T-helper 1 cell (primary cell): Measurements from ENCODE around the gene KLHL29.

ENCODE experiments used
- DNase-seq, 5 donors: peaks; one replicate each; pipeline ENCODE4 v3.0.0-alpha.2; 2012 to 2020

Gene KLHL29

DNA sequence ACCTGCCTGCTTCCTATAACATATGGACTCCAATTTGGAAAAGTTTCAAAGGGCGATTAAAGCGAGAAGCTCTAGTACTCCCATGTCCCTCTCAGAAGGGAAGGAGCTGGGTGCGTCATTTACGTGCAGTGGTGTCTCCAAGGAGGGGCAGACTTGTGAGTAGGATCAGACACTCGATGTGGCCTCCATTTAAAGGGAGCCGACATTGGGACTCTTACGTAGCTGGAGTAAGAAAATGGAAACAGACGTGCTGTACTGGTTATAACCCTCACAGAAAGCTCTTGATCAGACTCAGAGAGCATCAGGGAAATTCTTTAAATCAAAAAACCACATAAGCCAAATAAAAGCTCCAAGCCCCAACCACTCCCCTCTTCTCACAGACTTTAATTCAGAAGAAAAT, 198.5 kb downstream of the KLHL29 start:
- no peak for DNase-seq

- no peak for DNase-seq
Observed at GRCh38 chr2:23584054-23584745, 199.2 kb downstream of the KLHL29 start.

DNA sequence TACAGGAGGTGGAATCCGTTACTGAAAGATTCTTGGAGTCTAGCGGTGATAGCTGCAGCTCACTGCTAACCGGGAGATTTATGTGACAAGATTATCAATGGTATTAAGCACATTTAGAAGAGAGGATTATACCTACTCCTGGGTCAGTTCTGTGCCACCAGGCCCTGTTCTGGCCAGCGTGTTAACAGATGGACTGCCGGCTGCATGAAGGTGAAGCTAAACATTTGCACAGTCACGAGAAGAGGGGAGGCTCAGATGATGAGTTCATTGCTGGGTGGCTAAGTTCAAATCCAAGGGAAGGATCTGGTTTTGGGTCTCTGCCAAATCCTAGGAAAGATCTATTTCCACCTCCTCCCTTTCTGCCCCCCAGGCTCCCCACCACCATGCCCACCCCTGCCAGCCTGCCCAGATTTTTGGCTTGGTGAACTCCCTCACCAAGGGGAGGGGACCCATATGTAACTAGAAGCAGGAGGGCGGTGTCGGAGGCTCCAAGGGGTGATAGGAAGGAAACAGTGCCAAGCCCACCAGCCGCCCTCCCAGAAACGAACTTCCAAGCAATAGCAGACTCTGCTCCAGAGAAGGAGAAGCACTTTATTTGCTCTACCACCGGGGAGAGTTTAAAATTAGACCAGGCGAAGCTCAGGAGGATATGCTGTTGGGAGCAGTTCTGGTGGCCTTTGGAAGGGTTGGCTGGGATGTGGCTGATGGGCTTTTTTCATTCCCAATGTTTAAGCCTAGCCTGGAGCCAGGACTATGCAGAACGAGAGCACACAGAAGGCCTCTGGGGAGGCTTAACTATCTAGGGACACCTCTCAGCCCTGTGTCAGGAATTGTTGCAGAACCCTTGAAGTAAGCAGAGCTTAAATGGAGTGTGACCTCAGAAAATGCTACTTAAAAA, 200.5 kb downstream of the KLHL29 start:
- no peak for DNase-seq

DNA sequence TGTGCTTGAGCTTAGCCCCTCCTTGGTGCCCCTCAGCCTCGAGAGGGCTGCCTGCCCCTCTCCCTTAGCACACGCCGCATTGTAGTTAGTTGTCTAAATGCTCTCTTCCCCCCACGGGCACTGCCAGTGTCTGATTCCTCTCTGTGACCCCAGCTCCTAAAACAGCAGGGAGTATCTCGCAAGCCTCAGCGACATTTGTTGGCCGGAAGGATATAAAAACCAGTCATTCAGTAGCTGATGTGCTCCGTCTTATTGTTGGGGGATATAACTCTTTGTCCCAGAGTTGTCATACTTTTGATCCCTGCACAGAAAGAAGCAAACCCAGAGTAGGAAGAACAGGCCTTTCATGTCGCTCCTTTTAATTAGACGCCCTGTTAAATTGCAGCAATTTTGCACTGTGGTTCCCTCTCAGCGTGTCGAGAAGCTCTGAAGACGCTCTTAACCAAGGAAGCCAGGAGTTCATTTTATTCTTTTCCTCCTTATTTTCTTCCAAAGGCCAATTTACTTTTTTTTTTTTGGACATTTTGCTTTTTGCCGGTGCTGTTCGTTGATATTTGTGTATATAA, 201.8 kb downstream of the KLHL29 start:
- DNase-seq = no peak

GRCh38 chr2:23587341-23587880, 202.4 kb downstream of the KLHL29 start:
- no peak for DNase-seq

GRCh38 chr2:23588106-23588505, 203.1 kb downstream of the KLHL29 start:
- DNase-seq = no peak

DNA sequence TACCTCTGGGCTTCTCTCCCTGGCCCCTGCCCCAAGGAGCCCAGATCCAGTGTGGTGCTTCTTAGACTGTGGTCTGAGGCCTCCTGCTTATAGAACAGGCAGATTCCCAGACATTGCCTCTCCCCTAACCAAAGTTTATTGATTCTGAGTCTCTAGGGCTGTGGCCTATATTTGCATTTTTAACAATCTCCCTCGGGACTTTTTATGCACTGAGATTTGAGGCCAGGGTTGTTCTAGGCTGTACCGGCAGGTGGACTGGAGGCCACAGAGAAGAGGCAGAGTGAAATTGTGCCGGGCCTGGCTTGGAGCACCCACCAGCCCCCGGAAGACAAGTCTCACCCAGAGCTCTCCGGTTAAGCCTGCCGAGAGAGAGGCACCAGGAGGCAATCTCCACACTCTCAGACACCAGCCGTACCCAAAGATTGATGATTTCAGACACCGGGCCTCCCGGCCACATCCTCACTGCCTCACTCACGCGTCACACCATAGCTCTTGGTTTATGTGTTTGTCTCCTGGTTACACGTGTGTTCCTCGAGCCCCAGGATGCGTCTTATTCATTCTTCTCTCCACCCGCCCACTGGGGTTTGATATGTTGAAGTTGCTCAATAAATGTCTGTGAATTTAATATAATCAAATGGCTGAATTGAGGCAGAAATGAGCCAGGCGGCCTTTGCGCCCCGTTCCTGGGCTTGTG, 203.7 kb downstream of the KLHL29 start:
- DNase-seq = no peak

DNA sequence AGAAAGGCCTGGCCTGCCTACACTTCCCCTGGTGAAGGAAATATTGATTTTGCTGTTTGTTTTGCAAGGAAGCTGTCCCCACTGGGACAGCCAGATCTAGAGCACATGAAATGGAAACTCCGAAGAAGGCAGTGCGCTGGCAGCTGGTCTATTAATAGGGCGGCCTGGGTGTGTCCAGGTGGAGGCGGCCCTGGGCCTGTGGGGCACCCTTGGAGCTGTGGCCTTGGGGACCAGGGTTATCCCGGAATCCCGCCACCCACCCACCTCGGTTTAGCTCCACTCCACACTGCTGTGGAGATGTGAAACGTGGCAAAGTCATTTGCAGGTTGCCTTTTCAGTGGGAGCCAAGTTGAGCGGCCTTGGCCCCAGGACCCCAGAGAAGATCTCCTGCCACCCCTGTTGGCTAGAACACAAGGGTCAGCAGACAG, 204.3 kb downstream of the KLHL29 start:
- DNase-seq = no peak

GRCh38 chr2:23589739-23590138, 204.8 kb downstream of the KLHL29 start:
- DNase-seq = no peak

- DNase-seq = no peak
Observed at GRCh38 chr2:23590241-23590869, 205.4 kb downstream of the KLHL29 start.

DNA sequence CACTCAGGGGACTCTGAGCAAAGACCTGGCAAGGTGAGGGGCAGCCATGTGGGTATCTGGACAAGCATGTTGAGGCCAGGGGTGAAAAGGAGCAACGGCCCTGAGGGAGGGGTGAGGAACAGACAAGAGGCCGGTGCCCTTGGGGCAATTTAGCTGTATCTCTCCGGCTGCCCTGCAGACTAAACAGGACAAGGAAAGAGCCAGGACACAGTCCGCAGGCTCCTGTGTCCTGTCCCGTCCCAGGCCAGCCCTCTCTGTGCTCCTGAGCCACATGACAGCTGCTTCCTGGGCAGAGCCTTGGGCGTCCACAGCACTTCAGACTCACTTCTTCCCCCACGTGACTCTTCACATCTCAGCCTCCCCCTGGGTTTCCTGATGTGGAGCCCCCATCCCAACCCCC, 206.1 kb downstream of the KLHL29 start:
- DNase-seq = no peak

- DNase-seq = no peak
Observed at GRCh38 chr2:23592061-23592685, 207.2 kb downstream of the KLHL29 start.

DNA sequence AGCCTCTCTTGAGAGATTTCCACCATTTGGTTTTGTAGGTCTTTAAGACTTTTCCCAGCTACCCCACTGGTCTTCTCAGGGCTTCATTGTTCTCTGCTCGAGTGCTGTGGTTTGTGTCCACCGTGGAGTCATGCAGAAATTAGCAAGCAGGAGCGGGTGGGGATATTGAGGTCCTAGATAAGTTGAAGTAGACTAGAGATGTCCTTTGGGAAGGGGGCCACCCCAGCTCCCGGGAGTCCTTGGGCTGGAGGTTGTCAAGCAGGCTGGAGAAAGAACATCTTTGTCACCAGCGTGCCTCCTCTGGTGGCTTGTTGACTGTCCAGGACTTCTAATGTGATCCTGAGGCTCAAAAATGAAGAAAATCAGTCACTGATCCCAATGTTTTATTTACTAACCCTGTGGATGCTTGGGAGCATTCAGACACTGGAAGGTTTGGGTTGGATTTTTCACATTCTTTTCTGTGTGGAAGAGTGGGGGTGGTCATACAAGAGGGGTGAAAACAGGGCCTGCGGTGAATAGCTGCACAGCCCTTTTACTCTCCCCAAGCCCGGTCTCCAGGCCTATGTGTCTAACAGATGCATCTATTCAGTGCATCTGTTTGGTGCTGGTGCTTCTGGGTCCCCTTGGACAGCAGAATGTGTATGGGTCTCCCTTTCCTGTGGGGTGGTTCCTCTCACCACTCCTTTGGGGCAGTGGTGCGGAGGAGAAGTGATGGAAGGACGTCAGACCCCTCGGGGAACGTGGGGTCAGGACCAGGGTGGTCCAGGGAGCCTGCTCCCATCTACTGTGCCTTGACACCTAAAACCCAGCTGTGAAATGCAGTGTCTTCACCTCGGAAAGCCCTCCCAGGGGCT, 208.1 kb downstream of the KLHL29 start:
- DNase-seq = no peak

- no peak for DNase-seq
Observed at GRCh38 chr2:23593752-23594459, 208.9 kb downstream of the KLHL29 start.

GRCh38 chr2:23594460-23594825, 209.5 kb downstream of the KLHL29 start:
- no peak for DNase-seq

GRCh38 chr2:23595021-23595420, 210.0 kb downstream of the KLHL29 start:
- no peak for DNase-seq

DNA sequence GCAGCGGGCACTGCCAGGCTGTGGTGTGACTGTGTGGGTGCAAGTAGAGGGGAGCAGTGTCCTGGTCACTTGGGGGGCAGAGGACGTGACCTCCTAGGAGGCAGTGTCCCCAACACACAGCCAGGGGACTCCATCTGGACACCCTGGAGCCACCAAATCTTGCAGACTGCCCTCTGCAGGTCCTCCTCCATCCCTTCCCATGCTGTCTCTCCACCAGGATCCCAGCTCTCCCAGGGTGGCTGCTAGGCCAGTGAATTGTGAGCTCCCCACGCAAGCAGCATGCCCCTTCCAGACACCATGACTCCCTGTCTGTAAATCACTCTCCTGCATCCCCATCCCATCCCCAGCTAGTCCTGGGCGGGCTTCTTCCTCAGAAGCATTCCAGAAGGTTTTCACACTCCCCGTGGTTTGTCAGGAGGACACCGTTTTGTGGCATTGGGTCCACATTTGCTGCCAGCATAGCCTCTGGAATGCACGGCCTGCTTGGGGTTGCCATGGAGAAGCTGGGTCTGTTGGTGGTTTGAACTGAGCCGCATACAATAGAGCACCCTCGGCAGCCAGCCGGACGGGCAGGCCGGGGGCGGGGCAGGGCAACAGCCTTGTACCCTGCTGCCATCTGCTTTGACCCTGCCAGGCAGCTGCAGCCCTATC, 210.7 kb downstream of the KLHL29 start:
- DNase-seq = no peak

DNA sequence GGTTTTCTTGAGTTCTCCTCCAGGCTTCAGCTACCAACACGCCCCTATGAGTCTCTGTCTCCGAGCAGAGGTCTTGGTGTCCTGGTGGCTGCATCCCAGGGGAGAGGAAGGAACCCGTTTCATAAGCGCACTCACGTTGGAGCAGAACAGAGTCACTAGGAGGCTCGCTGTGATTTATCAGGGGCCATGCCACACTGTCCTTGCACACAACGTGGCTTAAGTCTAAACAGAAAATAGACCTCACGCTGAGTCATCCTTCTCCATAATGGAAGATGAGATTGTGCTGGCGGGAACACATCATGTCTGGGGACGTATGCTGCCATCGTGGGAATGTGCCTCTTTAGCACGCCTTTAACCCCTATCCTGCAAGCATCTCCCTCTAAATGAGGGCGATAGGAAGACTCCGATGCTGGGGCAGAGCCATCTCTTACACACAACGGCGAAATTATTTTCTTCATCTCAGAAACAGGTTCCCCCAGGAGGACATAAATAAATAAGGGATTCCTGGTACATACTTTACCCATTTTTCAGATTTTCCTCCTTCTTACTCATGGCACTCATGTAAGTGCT, 211.4 kb downstream of the KLHL29 start:
- no peak for DNase-seq

DNA sequence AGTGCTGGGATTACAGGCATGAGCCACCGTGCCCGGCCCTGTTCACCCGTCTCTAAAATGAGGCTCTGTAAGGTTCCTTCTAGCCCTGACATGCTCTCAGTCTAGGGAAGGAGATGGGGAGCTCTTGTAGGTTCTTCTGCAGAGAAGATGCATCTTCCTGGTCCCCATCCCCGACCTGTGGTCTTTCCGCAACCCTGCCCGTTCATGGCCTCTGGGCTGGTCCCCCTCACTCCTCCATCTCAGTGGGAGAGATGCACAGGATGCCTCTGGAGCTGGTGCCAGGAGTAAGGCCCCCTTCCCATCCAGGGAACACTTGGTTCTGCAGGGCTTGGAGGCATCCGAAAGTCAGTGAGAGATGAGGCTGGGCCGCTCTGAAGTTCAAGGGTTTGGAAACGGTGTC, 212.7 kb downstream of the KLHL29 start:
- DNase-seq = no peak
